ENCODE results near the gene RAMP3.
"Not testable (repeated sequence)": the region's sequence is repeated elsewhere in the genome, so short reads cannot be mapped to it uniquely, and the experiment has no call there.

RAMP3 gene, protein sequence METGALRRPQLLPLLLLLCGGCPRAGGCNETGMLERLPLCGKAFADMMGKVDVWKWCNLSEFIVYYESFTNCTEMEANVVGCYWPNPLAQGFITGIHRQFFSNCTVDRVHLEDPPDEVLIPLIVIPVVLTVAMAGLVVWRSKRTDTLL

DNA sequence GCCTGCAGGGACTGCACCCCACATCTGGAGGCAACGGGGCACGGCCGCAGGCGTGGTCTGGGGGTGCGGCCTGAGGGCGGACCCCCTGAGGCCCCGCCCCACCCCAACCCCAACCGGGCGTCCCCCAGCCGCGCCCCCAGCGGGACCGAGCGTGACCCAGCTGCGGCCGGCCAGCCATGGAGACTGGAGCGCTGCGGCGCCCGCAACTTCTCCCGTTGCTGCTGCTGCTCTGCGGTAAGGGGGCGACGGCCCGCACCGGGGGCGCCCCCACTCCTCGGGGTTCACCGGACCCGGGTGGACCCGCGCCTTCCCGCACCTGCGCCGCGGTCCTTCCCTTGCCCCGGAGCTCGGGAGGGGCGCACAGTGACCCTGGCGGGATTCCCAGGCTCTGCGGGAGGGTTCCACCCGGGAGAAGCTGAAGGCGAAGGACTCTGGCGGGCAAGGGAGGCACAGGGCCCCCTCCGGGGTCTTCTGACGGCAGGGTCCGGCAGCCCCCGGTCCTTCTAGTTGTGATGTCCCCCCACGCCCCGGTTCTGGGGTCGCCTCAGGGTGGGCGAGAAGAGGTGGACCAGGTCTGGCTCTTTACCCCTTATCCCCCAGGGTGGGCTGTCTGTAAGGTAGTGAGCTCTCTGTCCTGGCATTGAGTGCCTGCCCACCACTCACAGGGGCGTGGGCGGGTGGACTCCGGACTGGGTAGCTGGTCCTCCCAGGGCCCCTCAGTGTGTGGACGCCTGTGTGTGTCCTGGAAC is at the start of gene RAMP3:
RAMP3 (plus strand) TSS at position 139 of the 749 bp plus-strand sequence; CDS start at position 177, 38 bp downstream.
- no peak for DNase-seq (ENCODE audit: low spot score)

DNA sequence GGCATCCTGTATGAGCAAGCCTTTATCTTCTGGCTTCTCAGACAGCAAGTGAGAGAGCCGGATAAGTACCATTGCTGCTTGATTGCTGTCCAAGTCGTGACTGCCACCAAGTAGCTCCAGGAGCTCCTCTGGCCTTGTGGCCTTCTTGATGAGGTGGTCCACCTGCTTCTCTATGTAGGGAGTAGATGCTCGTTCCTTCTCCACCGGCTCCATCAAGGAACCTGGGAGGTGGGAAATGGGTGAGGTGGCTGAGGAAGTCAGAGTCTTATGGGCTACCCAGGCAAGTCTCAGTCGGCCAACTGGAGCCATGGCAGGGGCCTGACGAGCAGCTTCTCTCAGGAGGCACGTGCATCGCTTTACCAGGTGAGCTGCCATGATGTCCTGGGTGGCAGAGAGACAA is 48.7 kb upstream of the RAMP3 start:
- no peak for DNase-seq (ENCODE audit: low spot score)

GRCh38 chr7:45111298-45112223 is 46.0 kb upstream of the RAMP3 start, which contains the start of gene TBRG4:
TBRG4 (minus strand) TSS chr7:45111697; CDS start chr7:45109237, 2,460 bp downstream.
- DNase-seq (ENCODE audit: low spot score), result peak; percentile 96

- DNase-seq (ENCODE audit: low spot score), result no peak
These were observed 44.9 kb upstream of the RAMP3 start for GRCh38 chr7:45112648-45113047.

DNA sequence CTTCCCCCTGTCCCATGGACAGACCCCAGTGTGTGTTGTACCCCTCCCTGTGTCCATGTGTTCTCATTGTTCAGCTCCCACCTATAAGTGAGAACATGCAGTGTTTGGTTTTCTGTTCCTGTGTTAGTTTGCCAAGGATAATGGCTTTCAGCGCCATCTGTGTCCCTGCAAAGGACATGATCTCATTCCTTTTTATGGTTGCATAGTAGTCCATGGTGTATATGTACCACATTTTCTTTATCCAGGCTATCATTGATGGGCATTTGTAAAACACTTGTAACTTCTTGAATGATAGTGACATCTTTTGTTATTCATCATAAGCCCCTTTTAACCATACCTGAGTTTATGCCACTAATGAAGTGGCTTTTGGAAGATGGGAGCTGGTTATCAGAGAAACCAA is 43.3 kb upstream of the RAMP3 start:
- DNase-seq (ENCODE audit: low spot score), result not testable (repeated sequence)

GRCh38 chr7:45114926-45115325 is 42.7 kb upstream of the RAMP3 start:
- DNase-seq (ENCODE audit: low spot score), result no peak

GRCh38 chr7:45116048-45116447 is 41.5 kb upstream of the RAMP3 start:
- no peak for DNase-seq (ENCODE audit: low spot score)

- DNase-seq (ENCODE audit: low spot score), result no peak
These were observed 40.0 kb upstream of the RAMP3 start for GRCh38 chr7:45117582-45117981.

DNA sequence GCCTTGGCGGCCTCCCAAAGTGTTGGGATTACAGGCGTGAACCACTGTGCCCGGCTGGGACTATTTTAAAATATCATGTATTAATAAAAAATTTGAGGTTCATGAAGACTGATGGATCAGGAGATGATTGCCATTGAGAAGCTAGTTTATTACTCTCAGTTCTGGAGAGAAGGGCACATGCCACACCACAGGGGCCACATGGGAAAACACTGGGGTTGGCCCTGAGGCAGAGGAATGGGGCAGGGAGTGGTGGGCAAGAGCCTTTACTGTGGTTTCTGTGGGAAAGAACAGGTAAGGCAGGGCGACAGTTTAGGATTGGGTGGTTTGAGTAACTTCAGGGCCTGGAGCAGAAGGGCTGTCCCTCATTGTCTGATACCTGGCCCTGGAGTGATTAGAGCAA is 39.3 kb upstream of the RAMP3 start:
- no peak for DNase-seq (ENCODE audit: low spot score)

- no peak for DNase-seq (ENCODE audit: low spot score)
These were observed 38.7 kb upstream of the RAMP3 start for GRCh38 chr7:45118889-45119331.

- no peak for DNase-seq (ENCODE audit: low spot score)
These were observed 38.0 kb upstream of the RAMP3 start for GRCh38 chr7:45119550-45119949.

- no peak for DNase-seq (ENCODE audit: low spot score)
These were observed 34.4 kb upstream of the RAMP3 start for GRCh38 chr7:45122975-45123860.

DNA sequence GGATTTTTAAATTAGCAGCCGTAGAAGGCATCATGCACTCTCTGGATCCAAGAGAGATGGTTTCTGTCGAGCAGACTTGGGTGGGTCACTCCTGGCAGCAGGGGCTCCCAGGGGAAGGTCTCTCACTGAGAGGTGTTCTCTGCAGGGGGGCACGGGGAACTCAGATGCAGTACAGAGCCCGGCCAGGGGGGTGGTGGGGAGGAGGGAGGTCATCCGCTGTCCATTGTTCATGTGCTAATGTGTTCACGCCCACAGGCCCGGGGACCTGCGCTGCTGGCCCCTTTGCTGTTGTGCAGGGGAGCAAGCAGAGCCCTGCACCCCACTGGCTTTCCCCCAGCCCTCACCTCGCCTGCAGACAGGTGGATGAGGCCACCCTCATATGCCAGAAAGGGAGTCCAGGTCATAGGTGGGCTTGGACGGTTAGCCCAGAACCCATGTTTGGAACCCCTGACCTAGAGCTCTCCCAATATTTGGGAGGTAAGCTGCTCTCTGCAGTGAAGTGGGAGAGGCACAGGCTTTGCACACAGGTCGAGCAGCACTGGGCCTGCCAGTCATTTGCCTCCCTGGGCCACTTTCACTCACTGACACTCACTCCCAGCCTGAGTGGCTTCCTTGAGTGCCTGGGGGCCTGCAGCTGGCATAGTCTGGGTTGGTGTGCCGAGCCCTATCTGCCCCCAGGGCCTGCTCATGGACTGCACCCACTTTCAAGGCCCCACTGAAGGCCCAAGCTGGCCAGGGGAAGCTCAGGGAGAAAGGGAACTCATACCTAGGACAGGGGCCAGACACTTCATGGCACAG is 33.5 kb upstream of the RAMP3 start:
- no peak for DNase-seq (ENCODE audit: low spot score)

DNA sequence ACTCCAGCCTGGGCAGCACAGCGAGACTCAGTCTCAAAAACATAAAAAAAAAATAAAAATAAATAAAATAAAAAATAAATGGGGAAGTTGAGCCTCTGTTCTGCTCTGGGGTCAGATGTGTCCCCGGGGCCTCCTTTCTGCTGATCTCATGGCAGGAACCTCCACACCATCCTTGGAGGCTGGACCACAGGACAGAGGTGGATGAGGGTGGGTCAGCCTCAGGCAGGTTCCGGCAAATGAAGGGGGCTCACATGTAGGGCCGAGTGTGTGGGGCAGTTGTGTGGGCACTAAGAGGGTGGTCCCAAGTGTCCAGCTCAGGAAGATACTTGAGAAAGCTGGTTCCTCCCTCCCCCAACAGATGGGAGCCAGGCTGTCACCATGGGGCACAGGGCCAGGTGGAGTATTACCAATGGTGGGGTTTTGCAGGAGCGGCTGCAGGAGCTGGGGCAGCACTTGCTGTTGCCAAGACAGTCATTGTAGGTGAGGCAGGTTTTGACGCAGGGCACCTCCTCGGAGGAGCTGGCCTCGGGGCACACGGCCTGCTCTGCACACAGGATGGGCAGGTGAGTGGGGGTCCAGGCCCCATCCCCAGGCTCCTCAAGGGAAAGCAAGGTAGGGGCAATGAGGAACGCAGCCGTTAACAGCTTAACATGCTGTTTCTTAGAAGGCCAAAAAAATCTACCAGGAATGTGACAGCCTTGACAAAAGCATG is 32.2 kb upstream of the RAMP3 start:
- DNase-seq (ENCODE audit: low spot score), result no peak

GRCh38 chr7:45126201-45126600 is 31.4 kb upstream of the RAMP3 start:
- no peak for DNase-seq (ENCODE audit: low spot score)

DNA sequence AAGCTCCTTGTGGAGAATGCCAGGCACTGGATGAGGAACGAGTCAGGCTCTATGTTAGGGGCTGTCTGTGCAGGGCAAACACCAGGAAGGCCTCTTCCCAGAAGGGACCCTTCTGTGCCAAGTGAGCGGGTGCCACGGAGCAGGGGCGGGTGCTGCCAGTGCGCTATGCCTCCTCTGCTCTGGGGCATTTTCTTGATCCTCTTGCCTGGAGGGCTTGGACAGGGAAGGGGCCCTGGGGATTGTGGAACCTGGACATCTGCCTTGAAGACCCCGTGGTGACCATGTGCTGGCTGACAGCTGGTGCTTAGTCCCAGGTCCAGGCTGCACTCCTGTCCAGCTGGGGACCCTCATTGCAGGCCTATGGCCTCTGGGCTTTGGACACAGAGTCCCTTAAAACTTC is 30.7 kb upstream of the RAMP3 start:
- DNase-seq (ENCODE audit: low spot score), result no peak

- no peak for DNase-seq (ENCODE audit: low spot score)
These were observed 28.3 kb upstream of the RAMP3 start for GRCh38 chr7:45129181-45129800.

GRCh38 chr7:45129906-45130305 is 27.7 kb upstream of the RAMP3 start:
- no peak for DNase-seq (ENCODE audit: low spot score)

GRCh38 chr7:45130910-45131309 is 26.7 kb upstream of the RAMP3 start:
- DNase-seq (ENCODE audit: low spot score), result no peak

DNA sequence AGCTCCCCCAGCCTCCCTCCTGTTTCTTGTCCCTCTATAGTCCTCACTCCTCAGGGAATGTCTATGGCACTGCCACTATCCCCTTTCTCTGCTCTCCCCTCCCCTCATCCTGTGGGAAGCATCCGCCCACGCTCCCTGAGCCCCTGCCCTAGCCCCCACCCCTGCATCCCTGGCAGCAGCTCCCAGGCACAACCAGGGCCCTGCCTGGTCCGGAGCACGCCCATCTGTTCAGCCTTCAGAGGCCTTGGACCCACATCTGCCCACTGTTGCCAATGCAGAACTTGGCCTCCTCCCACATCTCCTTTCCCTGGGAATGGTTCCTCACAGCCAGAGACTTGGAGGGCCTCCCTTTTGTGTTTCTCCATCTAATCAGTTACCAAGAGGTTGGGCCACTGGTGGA is 25.7 kb upstream of the RAMP3 start:
- DNase-seq (ENCODE audit: low spot score), result no peak

Measured in putamen (tissue), 1 donor.